Stimulated activated CD8-positive, alpha-beta memory T cell treated with anti-CD3 and anti-CD28 coated beads, Interleukin-7, amount 100 ng/mL, for 48 hours (primary cell): Measurements from ENCODE around the gene PTPRK.

Experiments used
- DNase-seq, 2 donors: peaks; one replicate each; pipeline ENCODE4 v3.0.0-alpha.2; 2020; ENCODE audit warnings: low read depth in 1 of 2; ENCODE audit errors: extremely low read depth in 1 of 2

The PTPRK gene

GRCh38 chr6:127976796-127977195, 543.6 kb downstream of the PTPRK start:
- DNase-seq = no peak

DNA sequence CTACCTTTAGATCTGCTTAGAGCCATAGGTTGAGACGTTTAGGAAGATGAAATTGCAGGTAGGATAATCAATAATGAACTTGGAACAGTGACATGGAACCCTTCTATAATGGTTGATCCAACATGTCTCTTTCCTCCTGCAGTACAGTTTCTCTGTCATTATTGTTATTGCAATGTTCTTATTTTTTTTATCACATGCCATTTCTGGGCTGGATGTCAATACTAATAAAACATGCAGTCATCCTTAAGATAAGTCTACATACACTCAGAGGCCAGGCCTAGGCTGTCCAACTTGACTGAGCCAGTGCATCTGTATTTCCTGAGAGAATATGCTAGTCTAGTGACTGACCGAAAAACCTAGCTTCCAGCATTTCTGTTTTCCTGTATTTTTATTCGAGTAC, 544.3 kb downstream of the PTPRK start:
- no peak for DNase-seq

DNA sequence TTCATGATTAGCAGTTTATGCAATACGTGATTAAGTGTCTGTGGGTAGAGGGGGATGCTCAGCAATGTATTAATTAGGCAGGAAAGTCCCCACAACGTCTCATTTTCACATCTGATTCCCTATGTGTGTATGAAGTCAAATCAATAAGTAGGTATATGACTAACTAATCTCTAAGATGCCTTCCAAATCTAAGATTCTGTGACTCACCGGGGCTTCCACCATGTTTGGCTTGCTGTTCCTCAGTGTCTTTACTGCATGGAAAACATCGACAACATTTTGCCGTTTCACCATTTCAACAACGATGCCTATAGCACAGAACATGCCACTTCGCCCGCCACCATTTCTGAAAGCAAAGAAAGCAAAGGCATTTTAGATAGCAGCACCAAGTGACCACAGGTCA, 547.6 kb downstream of the PTPRK start:
- DNase-seq = peak in 1 of 2 donors; percentile 43

DNA sequence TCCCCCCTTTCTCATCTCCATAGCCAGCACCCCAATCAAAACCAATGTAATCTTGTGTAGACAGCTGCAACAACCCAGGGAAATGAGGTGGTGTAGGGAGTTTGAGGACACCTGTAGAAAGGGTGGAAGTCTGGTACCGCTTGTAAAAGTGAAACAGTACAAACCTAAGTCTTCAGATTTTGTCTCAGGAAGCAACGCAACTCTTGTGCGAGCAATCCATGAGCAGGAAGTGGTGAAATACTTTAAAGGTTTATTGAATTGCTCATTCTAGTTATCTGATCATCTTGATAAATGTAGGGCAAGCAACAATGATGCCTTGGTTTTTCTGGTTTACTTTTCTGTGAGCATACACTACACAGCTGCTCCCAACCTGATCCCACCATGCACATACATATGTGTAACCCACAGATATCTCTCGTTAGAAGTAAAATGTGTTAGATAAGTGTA, 548.4 kb downstream of the PTPRK start:
- peak in 1 of 2 donors; percentile 28 for DNase-seq

GRCh38 chr6:127971386-127971785, 549.0 kb downstream of the PTPRK start:
- DNase-seq = no peak

DNA sequence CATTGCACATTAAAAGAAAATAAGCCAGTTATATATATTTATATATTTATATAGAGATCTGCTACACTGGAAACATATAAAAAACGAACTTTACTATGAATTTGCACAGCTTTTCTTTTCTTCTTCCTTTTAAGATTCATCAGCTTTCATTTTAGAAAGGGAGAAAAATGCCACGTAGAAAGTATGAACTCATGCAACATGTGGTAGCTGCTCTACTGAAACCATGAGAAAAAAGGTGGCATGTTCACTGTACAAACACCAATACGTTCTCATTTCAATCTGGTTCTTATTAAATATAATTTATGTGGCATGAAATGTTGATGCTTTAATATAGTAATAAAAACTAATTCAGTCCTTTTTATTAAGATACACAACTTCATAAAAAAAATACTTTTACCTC, 550.7 kb downstream of the PTPRK start:
- DNase-seq = no peak

- DNase-seq = no peak
Measured at GRCh38 chr6:127968394-127968793, 552.0 kb downstream of the PTPRK start.

DNA sequence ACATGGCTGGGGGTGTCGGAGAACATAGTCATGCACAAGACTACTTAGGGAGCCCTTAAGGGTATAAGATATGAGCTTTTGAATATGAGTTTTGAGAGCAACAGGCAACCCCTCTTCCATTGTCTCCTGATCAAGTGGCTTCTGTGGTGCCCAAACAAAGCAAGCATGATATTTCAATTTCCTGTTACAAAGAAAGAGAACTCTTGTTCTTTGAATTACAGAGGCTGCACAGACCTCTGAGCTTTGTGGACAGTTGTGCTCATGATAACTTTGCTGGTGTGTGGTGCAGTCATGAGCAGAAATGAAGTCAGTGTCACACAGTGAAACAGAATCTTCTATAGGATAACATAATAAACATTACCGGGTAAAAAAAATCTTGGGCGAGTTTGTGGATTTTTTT, 552.7 kb downstream of the PTPRK start:
- DNase-seq = no peak

GRCh38 chr6:127966616-127967015, 553.8 kb downstream of the PTPRK start:
- DNase-seq = no peak

DNA sequence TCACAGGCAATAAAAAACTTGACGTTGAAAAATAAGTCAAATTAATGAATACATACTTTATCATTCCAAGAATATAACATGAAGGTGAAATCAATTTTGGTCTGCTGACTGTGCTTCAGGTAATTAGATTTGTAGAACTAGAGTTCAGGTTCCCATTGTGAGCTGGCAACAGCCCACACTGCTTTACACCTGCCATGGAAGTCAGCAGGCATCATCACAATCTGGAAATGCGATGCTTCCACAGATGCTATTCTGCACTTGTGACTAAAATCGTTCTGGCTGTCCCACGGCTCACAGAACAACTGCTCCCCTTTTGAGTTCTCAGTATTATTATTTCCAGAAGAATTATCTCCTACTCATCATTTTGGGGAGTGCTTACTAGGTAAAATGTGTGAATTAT, 556.9 kb downstream of the PTPRK start:
- DNase-seq = no peak

DNA sequence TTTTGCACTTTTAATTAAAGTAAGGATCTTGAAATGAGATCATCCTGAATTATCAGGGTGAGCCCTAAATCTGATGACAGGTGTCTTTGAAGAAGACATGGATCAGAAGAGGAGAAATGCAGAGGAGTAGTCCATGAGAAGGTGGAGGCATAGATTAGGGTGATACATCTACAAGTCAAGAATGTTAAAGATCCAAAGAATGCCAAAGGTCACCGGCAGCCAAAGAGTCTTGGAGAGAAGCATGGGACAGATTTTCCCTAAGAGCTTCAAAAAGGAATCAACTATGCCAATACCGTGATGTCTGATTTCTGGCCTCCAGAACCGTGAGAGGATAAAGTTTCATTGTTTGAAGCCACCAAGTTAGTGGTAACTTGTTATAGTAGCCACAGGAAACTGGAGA, 560.5 kb downstream of the PTPRK start:
- no peak for DNase-seq

- DNase-seq = no peak
Measured at GRCh38 chr6:127956956-127957355, 563.4 kb downstream of the PTPRK start.

GRCh38 chr6:127956260-127956888, 564.0 kb downstream of the PTPRK start:
- DNase-seq = no peak

- DNase-seq = no peak
Measured at GRCh38 chr6:127954082-127954481, 566.3 kb downstream of the PTPRK start.

DNA sequence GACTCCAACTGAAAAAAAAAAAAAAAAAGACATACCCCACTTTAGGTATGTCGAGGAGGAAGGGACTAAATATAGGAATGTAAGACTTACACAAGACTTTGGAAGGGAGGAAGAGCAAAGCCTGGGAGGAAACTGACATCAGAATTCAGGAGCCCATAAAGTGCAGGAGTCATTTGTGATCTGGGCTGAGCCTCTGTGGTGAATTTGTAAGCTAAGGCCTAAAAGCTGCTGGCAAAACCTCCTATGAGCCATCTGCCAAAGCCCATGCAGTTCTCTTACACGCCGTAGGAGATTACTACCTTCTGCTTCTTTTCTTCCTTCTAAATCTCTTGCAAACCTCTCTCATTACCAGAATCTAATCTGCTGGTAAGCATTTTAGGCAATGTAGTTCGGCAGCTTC, 567.6 kb downstream of the PTPRK start:
- no peak for DNase-seq

DNA sequence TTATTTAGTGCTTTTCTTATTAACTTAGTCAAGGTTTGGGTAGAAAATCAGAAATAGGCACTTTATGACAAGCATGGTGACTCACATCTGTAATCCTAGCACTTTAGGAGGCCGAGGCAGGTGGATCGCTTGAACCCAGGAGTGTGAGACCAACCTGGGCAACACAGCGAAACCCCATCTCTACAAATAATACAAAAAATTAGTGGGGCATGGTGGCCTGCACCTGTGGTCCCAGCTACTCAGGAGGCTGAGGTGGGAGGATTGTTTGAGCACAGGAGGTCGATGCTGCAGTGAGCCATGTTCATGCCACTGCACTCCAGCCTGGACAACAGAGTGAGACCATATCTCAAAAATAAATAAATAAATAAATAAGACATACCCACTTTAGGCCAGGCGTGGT, 568.2 kb downstream of the PTPRK start:
- no peak for DNase-seq

- no peak for DNase-seq
Measured at GRCh38 chr6:127951172-127951917, 569.1 kb downstream of the PTPRK start.

- no peak for DNase-seq
Measured at GRCh38 chr6:127950566-127951145, 569.7 kb downstream of the PTPRK start.

GRCh38 chr6:127949251-127949650, 571.1 kb downstream of the PTPRK start:
- DNase-seq = no peak

DNA sequence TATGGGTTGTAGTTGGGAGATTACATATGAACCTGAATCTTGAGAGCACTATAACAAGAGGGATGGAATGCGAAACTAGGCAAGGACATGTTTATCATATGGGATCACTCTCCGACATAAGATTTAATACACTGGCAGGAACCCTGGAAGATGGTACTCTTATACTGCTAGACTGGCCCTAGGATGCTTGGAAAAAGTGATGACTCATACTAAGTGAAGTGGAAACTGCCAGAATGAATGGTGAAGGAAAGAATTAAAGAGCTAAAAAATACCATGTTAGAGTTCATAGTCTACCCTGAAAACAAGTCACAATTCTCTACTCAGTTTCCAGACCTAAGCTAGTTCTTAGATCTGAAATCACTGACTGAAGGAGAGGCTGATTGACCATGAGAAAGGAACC, 574.0 kb downstream of the PTPRK start:
- DNase-seq = no peak

DNA sequence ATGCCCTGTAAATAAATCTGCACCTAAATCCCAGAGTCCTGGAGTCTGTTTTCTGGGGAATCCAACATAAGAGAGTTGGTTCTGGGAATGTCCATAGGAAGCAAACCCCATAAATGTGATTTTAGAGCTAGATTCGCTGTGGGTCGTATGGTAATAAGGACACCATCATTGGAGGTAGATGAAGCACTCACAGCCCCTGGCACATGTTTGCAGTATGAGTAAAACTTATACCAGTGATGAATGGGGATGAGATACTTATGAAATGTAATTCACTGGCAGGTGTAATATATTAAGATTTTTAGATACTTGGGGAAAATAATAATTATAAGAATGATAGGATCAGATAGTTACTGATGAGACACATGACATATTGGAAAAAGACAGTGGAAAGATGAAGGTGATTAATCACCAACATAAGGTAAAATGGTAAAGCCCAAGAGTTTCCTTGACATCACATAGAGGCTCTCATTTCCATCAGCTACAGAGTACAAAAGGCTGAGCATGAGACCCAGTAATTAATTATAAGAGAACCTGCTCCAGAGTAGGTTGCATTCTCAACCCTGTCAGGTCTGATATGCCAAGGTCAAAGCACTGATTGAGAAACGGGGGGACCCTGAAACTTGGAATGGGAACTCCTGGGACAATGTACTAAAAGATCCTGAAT, 574.8 kb downstream of the PTPRK start:
- DNase-seq = no peak

DNA sequence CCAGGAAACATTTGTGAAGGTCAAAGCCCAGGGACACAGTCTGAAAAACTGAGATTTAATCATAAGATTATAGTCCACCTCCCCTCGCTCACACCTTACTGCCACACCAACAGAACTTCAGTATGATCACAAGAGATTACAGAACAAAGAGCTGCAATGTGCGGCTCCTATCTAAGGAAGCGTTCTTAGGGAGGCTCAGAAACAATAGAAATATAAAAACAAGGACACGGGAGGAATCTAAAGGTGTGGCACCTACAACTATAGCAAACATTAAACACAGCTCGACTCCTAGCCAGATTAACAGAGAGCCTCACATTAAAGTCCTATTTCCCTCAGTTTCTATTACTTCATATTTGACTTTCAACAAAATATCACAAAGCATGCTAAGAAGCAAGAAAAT, 579.2 kb downstream of the PTPRK start:
- DNase-seq = no peak
